Peyer's patch (tissue), 4 donors: ENCODE data around the gene LRRIQ4. TPM values are rescaled to one million over a fixed set of nuclear protein-coding genes. Genes with fewer than 3 reads are reported as not detected.
A peak's percentile ranks its signal among the peaks of the same experiment; 100 is the strongest.

Experiments used
- DNase-seq, 3 donors: peaks; one replicate each; pipeline ENCODE4 v3.0.0-alpha.2; 2017 to 2019
- H3K27ac ChIP-seq, 4 donors: fragments of 200-600 bp; sonication (generic); one replicate each; pipeline ENCODE4 v1.5.1; 2016 to 2019
- H3K27me3 ChIP-seq, 2 donors: fragments of 200-600 bp; sonication (generic); one replicate each; pipeline ENCODE4 v1.5.1; 2019
- H3K36me3 ChIP-seq, 3 donors: fragments of 200-600 bp; sonication (generic); one replicate each; pipeline ENCODE4 v1.5.1; 2016 to 2019
- H3K4me1 ChIP-seq, 4 donors: fragments of 200-600 bp; sonication (generic); one replicate each; pipeline ENCODE4 v1.5.1; 2016 to 2019
- H3K4me3 ChIP-seq, 4 donors: fragments of 200-600 bp; sonication (generic); 1 replicate in 3 of 4; 2 replicates in 1 of 4; pipeline ENCODE4 v1.5.1; 2016 to 2019; ENCODE audit warnings: mild to moderate bottlenecking in 1 of 4
- H3K9me3 ChIP-seq, 4 donors: fragments of 200-600 bp; sonication (generic); one replicate each; pipeline ENCODE4 v1.5.1; 2016 to 2019; ENCODE audit warnings: mild to moderate bottlenecking in 1 of 4
- POLR2A ChIP-seq, 2 donors: fragments of 450-650 bp; IDR thresholded peaks; one replicate each; pipeline ENCODE4 v1.5.1; 2017; ENCODE audit warnings: antibody characterized with exemption in 2 of 2, mild to moderate bottlenecking in 2 of 2, moderate library complexity in 2 of 2
- total RNA-seq, 4 donors: library from RNA; depleted of rRNA; stranded (reverse); fragments of >200 nt; gene quantifications; one replicate each; pipeline ENCODE4 v1.1.0, GENCODE V29; 2016
- TF ChIP-seq, protein P1 (sequence below), 6 experiments: fragments of 450-650 bp in 4 of 6; fragments of 200-600 bp in 2 of 6; sonication (generic) in 1 of 6; IDR thresholded peaks; one replicate each; pipeline ENCODE4 v1.5.1; 2017 to 2019; ENCODE audit warnings: antibody characterized with exemption in 6 of 6, mild to moderate bottlenecking in 3 of 6, moderate library complexity in 1 of 6

The LRRIQ4 gene
- total RNA-seq, 4 donors from 2014 or later = not detected

- Histone ChIP-seq H3K4me1 (no peaks in the 10 kb centered on the region), H3K27me3 (no peaks in the 10 kb centered on the region), H3K36me3 (no peaks in the 10 kb centered on the region), H3K4me3 (no peak overlapping the region), H3K27ac (peak overlapping the region in 2 of 4 donors; percentile 25 to 52), H3K9me3 (no peaks in the 10 kb centered on the region)
- DNase-seq = no peak
- TF ChIP-seq, protein P1, sequence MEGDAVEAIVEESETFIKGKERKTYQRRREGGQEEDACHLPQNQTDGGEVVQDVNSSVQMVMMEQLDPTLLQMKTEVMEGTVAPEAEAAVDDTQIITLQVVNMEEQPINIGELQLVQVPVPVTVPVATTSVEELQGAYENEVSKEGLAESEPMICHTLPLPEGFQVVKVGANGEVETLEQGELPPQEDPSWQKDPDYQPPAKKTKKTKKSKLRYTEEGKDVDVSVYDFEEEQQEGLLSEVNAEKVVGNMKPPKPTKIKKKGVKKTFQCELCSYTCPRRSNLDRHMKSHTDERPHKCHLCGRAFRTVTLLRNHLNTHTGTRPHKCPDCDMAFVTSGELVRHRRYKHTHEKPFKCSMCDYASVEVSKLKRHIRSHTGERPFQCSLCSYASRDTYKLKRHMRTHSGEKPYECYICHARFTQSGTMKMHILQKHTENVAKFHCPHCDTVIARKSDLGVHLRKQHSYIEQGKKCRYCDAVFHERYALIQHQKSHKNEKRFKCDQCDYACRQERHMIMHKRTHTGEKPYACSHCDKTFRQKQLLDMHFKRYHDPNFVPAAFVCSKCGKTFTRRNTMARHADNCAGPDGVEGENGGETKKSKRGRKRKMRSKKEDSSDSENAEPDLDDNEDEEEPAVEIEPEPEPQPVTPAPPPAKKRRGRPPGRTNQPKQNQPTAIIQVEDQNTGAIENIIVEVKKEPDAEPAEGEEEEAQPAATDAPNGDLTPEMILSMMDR (IDR thresholded peaks at IDR 0.05) = no peak
- no peak for TF ChIP-seq POLR2A (IDR thresholded peaks at IDR 0.05)
Measured at GRCh38 chr3:169836078-169836941, 23.6 kb downstream of the LRRIQ4 start.

DNA sequence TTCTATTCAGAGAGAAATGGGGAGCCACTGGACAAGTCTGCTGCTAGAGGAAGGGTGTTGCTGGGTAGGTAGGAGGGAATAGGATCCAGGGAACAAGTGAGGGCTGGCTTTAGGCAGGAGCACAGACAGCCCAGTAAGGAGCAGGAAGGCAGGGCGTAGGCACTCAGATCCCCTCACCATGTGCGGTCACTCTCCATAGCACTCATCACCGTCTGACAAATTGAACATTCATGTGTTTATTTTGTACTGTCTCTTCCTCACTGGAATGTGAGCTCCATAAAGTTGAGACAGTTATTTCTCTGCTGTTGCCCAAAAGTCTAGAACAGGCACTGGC is 24.2 kb downstream of the LRRIQ4 start:
- TF ChIP-seq, protein P1 (IDR thresholded peaks at IDR 0.05) = no peak
- TF ChIP-seq POLR2A (IDR thresholded peaks at IDR 0.05) = no peak
- Histone ChIP-seq H3K4me3 (no peak overlapping the region), H3K36me3 (no peaks in the 10 kb centered on the region), H3K4me1 (no peaks in the 10 kb centered on the region), H3K27ac (peak overlapping the region in 1 of 4 donors; percentile 25), H3K9me3 (no peaks in the 10 kb centered on the region), H3K27me3 (no peaks in the 10 kb centered on the region)
- DNase-seq = no peak

- H3K4me3 ChIP-seq = no peak overlapping the region
- no peaks in the 10 kb centered on the region for H3K9me3 ChIP-seq
- H3K36me3 ChIP-seq = no peaks in the 10 kb centered on the region
- DNase-seq = no peak
- H3K27ac ChIP-seq = no peak overlapping the region
- no peak for TF ChIP-seq POLR2A (IDR thresholded peaks at IDR 0.05)
- TF ChIP-seq, protein P1 (IDR thresholded peaks at IDR 0.05) = no peak
- no peaks in the 10 kb centered on the region for H3K4me1 ChIP-seq
- H3K27me3 ChIP-seq = no peaks in the 10 kb centered on the region
Measured at GRCh38 chr3:169838511-169839030, 25.9 kb downstream of the LRRIQ4 start.

DNA sequence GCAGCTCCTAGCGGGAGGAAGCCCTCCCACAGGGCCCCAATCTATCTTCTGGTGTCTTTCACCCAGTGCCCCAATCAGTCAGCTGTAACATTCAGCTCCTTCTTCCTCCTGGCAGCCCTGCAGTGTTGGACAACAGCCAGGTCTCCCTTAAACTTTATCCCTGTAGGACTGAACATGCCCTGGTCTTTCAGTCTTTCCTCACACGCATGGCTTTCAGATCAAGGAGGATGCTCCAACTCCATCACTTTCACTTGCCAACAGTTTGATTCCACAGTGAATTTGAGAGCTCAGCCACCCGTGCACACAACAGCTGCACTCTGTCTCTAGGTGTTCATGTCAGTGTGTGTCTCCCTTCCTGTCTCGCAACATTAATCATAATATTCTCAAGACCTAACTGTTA is 28.5 kb downstream of the LRRIQ4 start:
- H3K4me3 ChIP-seq = no peak overlapping the region
- no peaks in the 10 kb centered on the region for H3K4me1 ChIP-seq
- H3K9me3 ChIP-seq = no peaks in the 10 kb centered on the region
- no peak for DNase-seq
- peak overlapping the region in 1 of 4 donors; percentile 39 for H3K27ac ChIP-seq
- H3K27me3 ChIP-seq = no peaks in the 10 kb centered on the region
- TF ChIP-seq POLR2A (IDR thresholded peaks at IDR 0.05) = no peak
- TF ChIP-seq, protein P1 (IDR thresholded peaks at IDR 0.05) = no peak
- H3K36me3 ChIP-seq = no peaks in the 10 kb centered on the region

DNA sequence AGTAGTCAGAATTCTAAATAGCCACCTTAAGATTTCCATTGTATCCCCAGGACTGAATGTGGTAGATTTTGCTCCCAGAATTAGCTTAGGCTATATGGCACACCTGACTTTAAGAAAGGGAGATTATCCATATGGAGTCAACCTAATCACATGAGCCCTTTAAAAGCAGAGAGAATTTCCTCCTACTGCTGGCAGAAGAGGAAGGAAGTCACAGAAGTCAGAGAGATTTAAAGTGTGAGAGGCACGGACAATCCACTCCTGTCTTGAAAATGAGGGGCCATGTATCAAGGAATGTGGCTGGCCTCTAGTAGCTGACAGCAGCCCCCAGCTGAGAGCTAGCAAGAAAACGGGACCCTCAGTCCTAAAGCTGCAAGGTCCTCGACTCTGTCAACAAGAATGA is 30.3 kb downstream of the LRRIQ4 start:
- DNase-seq = no peak
- no peak overlapping the region for H3K27ac ChIP-seq
- H3K36me3 ChIP-seq = no peaks in the 10 kb centered on the region
- H3K4me1 ChIP-seq = peaks cover 0 to 7% (median 0%) of the 10 kb centered on the region in 4 donors
- H3K9me3 ChIP-seq = no peaks in the 10 kb centered on the region
- no peaks in the 10 kb centered on the region for H3K27me3 ChIP-seq
- no peak overlapping the region for H3K4me3 ChIP-seq
- TF ChIP-seq, protein P1 (IDR thresholded peaks at IDR 0.05) = no peak
